ENCODE results near the gene DOCK4.

The DOCK4 gene

GRCh38 chr7:112248598-112248997 is 42.4 kb upstream of the DOCK4 start:
- no peak for TF ChIP-seq CTCF (IDR thresholded peaks at IDR 0.05; ENCODE audit: extremely low read depth, missing control alignments)
- DNase-seq (ENCODE audit: low spot score): no peak

- no peak for DNase-seq (ENCODE audit: low spot score)
- TF ChIP-seq CTCF (IDR thresholded peaks at IDR 0.05; ENCODE audit: extremely low read depth, missing control alignments): no peak
These were observed 32.8 kb upstream of the DOCK4 start for GRCh38 chr7:112238852-112239610.

GRCh38 chr7:112238330-112238729 is 32.1 kb upstream of the DOCK4 start:
- no peak for DNase-seq (ENCODE audit: low spot score)
- no peak for TF ChIP-seq CTCF (IDR thresholded peaks at IDR 0.05; ENCODE audit: extremely low read depth, missing control alignments)

- TF ChIP-seq CTCF (IDR thresholded peaks at IDR 0.05; ENCODE audit: extremely low read depth, missing control alignments): no peak
- no peak for DNase-seq (ENCODE audit: low spot score)
These were observed 30.4 kb upstream of the DOCK4 start for GRCh38 chr7:112236597-112236996.

- no peak for TF ChIP-seq CTCF (IDR thresholded peaks at IDR 0.05; ENCODE audit: extremely low read depth, missing control alignments)
- DNase-seq (ENCODE audit: low spot score): no peak
These were observed 27.9 kb upstream of the DOCK4 start for GRCh38 chr7:112234147-112234546.

GRCh38 chr7:112233048-112233697 is 27.0 kb upstream of the DOCK4 start:
- TF ChIP-seq CTCF (IDR thresholded peaks at IDR 0.05; ENCODE audit: extremely low read depth, missing control alignments): no peak
- no peak for DNase-seq (ENCODE audit: low spot score)

- DNase-seq (ENCODE audit: low spot score): no peak
- TF ChIP-seq CTCF (IDR thresholded peaks at IDR 0.05; ENCODE audit: extremely low read depth, missing control alignments): no peak
These were observed 26.2 kb upstream of the DOCK4 start for GRCh38 chr7:112232212-112232978.
